CD4-positive, alpha-beta T cell treated with Interleukin-6 at 100 ng/mL for 8 hours (primary cell): Measurements from ENCODE around the gene ADARB2.

Source experiments
- DNase-seq: peaks from one replicate; pipeline ENCODE4 v3.0.0-alpha.2; 2020; ENCODE audit warnings: mixed read lengths, low spot score

The ADARB2 gene

DNA sequence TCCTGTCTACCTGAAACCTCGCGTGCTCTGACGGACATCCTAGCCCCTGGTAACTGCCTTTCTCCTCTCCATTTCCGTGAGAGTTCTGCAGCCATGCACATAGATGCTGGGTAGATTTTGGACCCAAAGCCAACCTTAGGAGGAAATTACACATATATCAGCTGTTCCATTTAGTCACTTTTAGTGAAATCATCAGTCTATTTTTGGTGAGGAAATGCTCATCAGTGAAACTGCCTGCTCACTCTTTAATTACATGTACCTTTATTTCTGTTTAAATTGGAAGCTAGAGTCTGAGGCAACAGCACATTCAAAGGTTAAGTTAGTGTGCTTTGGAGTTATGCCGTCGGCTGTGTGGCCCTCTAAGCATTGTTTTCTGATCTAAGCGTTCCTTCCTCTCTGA is 449.8 kb downstream of the ADARB2 start:
- no peak for DNase-seq

- DNase-seq = no peak
Measured at GRCh38 chr10:1284076-1284475, 453.2 kb downstream of the ADARB2 start.

GRCh38 chr10:1281405-1281782 is 455.9 kb downstream of the ADARB2 start:
- no peak for DNase-seq

DNA sequence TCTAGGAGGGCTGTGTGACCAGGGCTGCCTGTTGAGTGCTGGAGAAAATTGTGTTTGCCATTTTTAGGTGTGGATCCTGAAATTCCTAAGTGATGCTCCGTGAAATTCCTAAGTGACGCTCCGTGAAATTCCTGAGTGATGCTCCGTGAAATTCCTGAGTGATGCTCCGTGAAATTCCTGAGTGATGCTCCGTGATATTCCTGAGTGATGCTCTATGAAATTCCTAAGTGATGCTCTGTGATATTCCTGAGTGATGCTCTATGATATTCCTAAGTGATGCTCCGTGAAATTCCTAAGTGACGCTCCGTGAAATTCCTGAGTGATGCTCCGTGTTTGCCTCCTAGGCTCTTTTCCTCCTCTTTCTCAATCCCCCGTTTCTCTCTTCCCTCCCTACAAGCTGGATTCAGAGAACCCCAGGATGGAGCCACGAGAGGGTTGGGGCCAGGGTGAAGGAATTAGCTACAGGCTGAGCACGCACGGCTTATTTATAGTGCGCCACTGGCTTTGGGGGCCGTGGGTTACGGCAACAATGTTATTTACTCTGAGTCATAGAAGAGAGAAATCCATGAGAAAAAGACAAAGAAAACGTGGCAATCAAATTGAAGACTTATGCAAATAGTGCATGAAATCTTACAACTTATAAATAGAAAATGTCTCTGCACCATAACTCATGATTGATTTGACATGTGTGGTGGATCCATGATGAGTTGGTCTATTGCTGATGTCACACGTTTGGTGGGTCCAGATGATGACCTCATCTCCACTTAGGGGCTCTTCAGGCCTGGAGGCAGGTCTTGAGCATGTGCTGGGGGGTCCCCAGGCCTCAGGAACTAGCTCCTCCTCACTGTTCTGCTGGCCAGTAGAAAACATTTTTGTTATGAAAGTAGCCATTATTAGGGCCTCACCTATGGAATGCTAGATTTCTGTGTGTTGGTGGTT is 456.6 kb downstream of the ADARB2 start:
- DNase-seq = no peak

DNA sequence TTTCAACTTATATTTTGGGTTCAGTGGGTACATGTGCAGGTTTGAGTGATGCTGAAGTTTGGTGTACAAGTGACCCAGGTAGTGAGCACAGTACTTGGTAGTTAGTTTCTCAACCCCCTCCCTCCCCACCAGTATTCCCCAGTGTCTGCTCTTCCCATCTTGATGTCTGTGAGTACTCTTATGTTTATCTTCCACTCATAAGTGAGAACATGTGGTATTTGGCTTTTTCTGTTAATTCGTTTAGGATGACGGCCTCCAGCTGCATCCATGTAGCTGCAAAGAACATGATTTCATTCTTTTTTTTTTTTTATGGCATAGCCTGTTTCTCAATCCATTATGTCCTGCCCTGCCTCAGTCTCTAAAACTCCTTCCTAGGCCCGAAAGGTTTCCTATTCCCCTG is 459.0 kb downstream of the ADARB2 start:
- no peak for DNase-seq

DNA sequence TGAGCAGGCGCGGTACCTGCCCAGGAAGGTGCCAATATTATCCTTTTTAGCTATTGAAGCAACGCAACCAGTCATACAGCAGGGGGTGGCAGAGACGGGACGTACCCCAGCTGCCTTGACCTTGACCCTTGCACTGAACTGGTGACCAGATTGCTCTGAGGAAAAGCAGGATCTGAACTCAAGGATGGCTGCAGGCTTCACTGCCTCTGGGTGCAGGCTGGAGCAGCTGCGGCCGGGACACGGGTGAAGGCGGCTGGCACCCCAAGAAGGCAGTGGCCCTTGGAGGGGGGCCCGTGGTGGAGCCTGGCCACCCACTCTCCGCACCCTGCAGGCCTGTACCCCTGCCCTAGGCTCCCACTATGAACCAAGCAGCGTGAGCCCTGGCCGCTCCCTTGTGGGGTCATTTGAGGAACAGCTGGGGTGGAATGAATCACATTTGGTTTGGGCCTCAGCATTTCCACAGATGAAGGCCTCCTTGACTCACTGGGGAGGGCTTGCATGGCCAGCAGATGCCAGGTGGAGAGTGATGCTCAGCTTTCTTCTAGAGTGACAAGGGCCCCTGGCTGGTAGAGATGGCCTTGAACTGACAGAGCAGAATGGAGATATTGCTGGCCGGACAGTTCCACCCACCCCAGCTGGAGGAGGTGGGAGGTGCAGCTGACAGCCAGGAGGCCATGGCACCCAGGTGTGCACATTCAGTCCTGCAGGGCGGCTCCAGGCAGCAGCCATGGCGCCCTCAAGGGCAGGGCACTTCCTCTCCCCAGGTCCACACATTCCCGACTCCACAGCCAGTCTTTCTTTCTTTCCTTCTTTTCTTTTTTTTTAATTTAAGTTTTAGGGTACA is 462.4 kb downstream of the ADARB2 start:
- DNase-seq = no peak

GRCh38 chr10:1274111-1274661 is 463.1 kb downstream of the ADARB2 start:
- DNase-seq = no peak

DNA sequence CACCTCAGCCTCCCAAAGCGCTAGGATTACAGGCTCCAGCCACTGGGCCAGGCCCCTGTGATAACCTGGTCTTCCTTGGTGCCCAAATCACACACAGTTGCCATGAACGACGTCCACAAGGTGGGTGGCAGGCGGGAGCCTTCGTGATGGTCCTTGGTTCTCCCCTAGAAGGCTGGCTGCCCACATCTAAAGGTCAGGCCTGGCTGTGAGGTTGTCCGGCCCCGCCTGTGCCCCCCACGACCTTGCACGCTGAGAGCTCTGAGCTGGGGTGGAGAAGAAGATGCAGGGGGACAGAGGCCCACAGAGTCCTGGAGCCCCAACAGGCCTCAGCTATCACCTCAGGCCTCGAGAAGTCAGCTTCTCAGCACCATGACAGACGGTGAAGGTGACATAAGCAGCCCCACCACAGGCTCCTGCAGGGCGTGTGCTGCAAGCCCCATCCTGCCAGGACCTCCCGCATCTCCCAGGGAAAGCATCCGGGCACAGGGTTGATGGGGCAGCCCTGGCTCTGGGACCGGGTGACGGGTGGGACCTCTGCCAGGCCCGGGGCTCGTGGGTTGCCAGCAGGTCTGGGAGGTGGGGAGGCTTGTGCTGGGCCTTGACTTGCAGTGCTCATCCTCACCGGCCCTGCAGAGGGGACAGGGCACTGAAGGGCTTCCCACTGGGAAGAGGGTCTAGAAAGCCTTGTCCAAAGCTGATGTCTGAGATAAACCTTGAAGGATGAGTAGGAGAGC is 463.8 kb downstream of the ADARB2 start:
- DNase-seq = no peak

GRCh38 chr10:1272777-1273161 is 464.6 kb downstream of the ADARB2 start:
- no peak for DNase-seq

GRCh38 chr10:1272079-1272776 is 465.1 kb downstream of the ADARB2 start:
- DNase-seq = no peak

DNA sequence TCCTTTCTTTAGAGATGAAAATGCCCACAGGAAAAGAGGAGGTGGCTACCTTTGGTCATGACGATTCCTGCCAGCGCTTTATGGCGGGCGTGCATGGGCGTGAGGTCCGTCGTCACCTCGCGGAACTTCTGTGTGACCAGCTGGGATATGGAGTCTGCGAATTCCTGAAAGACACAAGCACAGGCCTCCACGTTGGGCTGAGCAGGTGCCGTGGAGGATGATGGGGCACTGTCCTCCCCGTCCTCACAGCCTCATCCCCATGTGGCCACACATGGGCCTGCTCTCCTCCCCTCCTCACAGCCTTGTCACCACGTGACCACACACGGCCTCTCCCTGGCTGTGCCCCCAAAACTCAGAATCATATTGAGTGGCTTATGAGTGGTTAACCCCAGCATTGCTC is 466.4 kb downstream of the ADARB2 start:
- DNase-seq = no peak

DNA sequence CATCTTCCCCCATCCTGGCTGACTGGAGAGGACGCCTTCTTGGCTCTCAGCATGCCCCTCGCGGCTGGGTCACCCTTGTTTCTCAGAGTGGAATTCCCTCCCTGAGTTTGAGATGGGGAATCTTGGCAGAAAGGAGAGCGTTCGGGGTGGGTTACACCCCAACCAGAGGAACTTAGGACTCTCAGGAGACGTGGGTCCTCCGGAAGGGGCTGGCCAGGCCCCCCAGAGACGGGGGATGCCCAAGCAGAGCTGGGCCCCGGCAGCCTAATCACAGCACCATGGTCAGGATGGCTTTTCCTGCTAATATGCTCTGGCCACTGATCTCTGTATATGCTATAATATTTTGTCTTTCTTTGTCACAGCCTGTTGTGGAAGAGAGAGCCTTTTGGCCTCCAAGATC is 466.8 kb downstream of the ADARB2 start:
- no peak for DNase-seq

GRCh38 chr10:1268831-1269230 is 468.5 kb downstream of the ADARB2 start:
- DNase-seq = no peak

DNA sequence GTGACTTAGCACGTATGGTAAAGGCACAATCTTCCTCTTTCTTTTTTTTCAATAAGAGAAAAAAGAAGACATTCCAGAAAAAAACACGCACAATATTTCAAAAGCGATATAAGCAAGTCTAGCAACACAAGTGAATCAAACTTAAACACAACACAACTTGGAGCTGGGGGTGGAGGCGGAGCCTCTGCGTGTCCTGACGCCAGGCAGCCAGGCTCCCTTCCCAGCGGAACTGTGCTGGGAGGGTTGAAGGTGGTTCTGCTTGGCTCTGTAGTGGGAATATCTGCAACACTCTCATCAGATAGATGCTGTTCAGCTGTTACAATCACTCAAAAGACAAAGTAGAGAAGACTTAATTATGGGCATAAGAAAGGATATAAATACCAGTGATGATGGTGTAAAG is 469.8 kb downstream of the ADARB2 start:
- no peak for DNase-seq

- DNase-seq = no peak
Measured at GRCh38 chr10:1267148-1267547, 470.2 kb downstream of the ADARB2 start.

GRCh38 chr10:1266033-1266802 is 471.1 kb downstream of the ADARB2 start:
- DNase-seq = no peak

DNA sequence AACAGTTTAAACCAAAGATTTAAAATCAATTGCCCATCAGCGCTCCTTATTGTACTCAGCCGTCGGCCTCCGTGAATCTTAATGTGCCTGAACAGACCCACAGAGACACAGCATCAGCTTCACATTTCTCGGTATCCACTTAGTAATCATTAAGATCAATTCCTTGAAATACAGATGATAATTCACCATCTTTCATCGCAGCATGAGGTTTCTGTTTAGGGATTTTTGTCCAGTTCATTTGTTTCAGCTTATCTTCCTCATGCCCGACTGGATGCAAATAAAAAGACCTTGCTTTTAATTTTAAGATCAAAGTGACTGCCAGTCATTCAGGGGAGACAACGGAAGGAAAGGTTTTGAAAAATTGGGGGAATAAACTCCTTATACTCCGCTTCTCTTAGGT is 473.3 kb downstream of the ADARB2 start:
- no peak for DNase-seq

DNA sequence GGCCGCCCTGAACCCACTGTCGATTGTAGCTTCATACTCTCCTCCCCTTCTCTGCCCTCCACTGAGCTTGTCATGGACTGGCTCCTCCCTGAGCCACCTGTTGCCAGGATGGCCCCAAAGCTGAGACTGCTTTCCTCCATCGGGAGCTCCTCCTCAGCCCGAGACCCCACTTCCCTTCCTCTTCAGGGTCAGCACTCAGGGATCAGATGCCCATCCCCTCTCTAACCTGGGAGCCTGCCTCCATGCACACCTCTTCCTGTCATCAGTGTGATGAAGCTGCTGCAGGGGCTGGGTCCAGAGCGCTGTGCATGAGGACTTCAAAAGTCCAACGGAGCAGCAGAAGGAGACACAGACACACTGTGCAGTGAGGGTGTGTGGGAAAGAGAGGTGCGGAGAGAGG is 480.1 kb downstream of the ADARB2 start:
- DNase-seq = no peak

GRCh38 chr10:1256432-1256725 is 480.9 kb downstream of the ADARB2 start:
- no peak for DNase-seq

DNA sequence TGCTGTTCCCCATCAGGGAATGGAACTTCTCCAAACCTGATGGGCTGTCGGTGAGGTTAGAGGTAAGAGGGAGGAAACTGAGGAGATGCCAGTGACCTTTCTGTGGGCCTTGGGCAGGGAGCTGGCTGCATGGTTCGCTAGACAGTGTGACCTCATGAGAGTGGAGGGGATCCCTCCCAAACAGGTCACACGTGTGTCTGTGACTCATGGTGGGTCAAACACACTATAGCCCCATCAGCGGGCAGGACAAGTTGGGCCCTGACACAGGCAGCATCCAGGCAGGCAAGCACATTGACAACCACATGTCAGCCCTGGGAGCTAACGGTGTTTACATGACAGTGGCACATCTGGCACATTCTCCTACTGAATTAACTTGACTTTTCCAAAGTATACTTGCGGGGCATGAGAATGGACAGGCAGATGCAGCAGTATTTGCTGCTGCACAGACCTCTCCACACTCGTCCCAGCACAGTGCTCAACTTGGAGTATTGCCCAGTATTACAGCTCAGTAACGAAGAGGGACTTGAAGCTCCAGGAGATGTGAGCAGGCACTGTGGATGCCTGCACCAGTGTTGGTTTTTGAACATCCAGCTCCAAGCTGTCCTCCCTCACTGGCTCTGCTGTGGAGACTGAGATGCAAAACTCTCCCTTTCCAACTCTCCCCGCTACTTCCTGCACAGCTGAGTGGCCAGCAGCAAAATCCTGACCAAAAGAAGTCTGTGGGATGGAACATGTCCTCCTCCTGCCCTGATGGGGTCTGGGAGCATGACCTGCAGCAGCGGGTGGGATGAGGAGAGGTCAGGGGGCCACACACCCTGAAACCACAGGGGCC is 481.5 kb downstream of the ADARB2 start:
- no peak for DNase-seq
